Measurements from ENCODE around the gene LPCAT1. TPM values are rescaled to one million over a fixed set of nuclear protein-coding genes. Genes with fewer than 3 reads are reported as not detected.

Gene LPCAT1
- total and polyA plus RNA-seq, 2 of the 13 experiments (the other 11 are each of a cell fraction or from before 2014, with no cell fraction given): 29.8 to 90.6 TPM

GRCh38 chr5:1428107-1428506, 95.7 kb downstream of the LPCAT1 start:
- H3K27ac ChIP-seq (ENCODE audit: extremely low read length, insufficient read depth, low read length): no peak overlapping the region
- no peaks in the 10 kb centered on the region for H4K20me1 ChIP-seq (ENCODE audit: insufficient read depth, low read length)
- no peaks in the 10 kb centered on the region for H3K4me1 ChIP-seq (ENCODE audit: insufficient read depth, low read length)
- intact Hi-C loops (cut with micrococcal nuclease; ENCODE audit: unreplicated experiment) (no loop called here), in situ Hi-C loops (cut with HindIII; ENCODE audit: extremely low pct_ligation_motif_present, low pct_unique_long_range_greater_than_20kb) (no loop called here)
- no peak overlapping the region for H3K4me3 ChIP-seq (replicated peaks in 1 of 3; ENCODE audit: insufficient read depth in 1 of 3, low read depth in 2 of 3, low read length in 3 of 3)
- POLR2A ChIA-PET: no interaction called here
- H3K4me2 ChIP-seq (ENCODE audit: low read depth, low read length): no peak overlapping the region
- no peak for FAIRE-seq
- no peak overlapping the region for H2AFZ ChIP-seq (ENCODE audit: low read length)
- ATAC-seq: no peak
- peaks cover 1 to 34% of the 10 kb centered on the region in 2 experiments for H3K27me3 ChIP-seq (ENCODE audit: control insufficient read depth in 1 of 2, insufficient read depth in 2 of 2, low read length in 2 of 2)
- no peak overlapping the region for H3K9ac ChIP-seq (ENCODE audit: insufficient read depth, low read depth, low read length)
- CTCF ChIA-PET (ENCODE audit: low intra/inter-chr PET ratio, low total read pairs): no interaction called here
- WGBS (ENCODE audit: low lambda C conversion rate): 0% methylated on average over 1 of the region's 1 CpG
- peaks cover 7% of the 10 kb centered on the region; the same call in 1 of the 2 replicates for H3K9me3 ChIP-seq (ENCODE audit: low read length)
- TF ChIP-seq ZFP90 (CRISPR knock-in tag; IDR thresholded peaks at IDR 0.05; ENCODE audit: borderline replicate concordance) (peak; percentile 97), CHD4 (IDR thresholded peaks at IDR 0.05; ENCODE audit: borderline replicate concordance, low read length) (peak; percentile 79; the same call in 1 of the 2 replicates)
- TF ChIP-seq, protein P1, sequence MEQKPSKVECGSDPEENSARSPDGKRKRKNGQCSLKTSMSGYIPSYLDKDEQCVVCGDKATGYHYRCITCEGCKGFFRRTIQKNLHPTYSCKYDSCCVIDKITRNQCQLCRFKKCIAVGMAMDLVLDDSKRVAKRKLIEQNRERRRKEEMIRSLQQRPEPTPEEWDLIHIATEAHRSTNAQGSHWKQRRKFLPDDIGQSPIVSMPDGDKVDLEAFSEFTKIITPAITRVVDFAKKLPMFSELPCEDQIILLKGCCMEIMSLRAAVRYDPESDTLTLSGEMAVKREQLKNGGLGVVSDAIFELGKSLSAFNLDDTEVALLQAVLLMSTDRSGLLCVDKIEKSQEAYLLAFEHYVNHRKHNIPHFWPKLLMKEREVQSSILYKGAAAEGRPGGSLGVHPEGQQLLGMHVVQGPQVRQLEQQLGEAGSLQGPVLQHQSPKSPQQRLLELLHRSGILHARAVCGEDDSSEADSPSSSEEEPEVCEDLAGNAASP (CRISPR knock-in tag; IDR thresholded peaks at IDR 0.05; ENCODE audit: borderline replicate concordance): no peak
- no peaks in the 10 kb centered on the region for H3K79me2 ChIP-seq (ENCODE audit: insufficient read depth, low read length)
- BruUV-seq (replicated peaks): no TSS peak
- no peaks in the 10 kb centered on the region for H3K36me3 ChIP-seq (replicated peaks in 1 of 2; ENCODE audit: control insufficient read depth in 1 of 2, insufficient read depth in 2 of 2, low read length in 2 of 2)
- no peak for DNase-seq (ENCODE audit: low spot score)

DNA sequence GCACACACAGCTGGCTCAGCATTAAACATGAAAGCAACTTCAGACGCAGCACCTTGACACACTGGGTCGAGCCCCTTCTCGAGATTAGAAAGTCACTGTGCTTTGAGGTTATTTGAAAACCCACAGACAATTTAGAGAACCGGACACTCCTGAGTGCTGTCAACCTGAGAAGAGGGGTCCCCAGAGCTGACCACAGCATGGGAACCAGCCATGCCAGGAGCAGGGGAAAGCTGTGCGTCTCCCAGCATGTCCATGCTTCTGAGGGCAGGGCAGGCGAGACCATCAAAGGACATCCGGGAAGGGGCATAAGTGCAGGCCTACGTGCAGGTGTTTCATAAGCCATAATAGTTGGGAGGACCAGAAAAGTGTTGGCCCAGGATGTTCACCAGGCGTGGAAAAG, 99.0 kb downstream of the LPCAT1 start:
- Histone ChIP-seq H3K36me3 (replicated peaks in 1 of 2; ENCODE audit: control insufficient read depth in 1 of 2, insufficient read depth in 2 of 2, low read length in 2 of 2) (no peaks in the 10 kb centered on the region), H3K4me1 (ENCODE audit: insufficient read depth, low read length) (no peaks in the 10 kb centered on the region), H3K4me3 (replicated peaks in 1 of 3; ENCODE audit: insufficient read depth in 1 of 3, low read depth in 2 of 3, low read length in 3 of 3) (no peak overlapping the region), H3K9ac (ENCODE audit: insufficient read depth, low read depth, low read length) (no peak overlapping the region), H4K20me1 (ENCODE audit: insufficient read depth, low read length) (0 out of 2 replicates have a peak, but pooled peaks cover 2% of the 10 kb centered on the region), H3K9me3 (ENCODE audit: low read length) (peaks cover 7% of the 10 kb centered on the region; the same call in 1 of the 2 replicates), H3K79me2 (ENCODE audit: insufficient read depth, low read length) (no peaks in the 10 kb centered on the region), H3K27me3 (ENCODE audit: control insufficient read depth in 1 of 2, insufficient read depth in 2 of 2, low read length in 2 of 2) (peaks cover 0 to 15% of the 10 kb centered on the region in 2 experiments; a peak in 4 of 5 replicates), H3K4me2 (ENCODE audit: low read depth, low read length) (no peak overlapping the region), H2AFZ (ENCODE audit: low read length) (no peak overlapping the region), H3K27ac (ENCODE audit: extremely low read length, insufficient read depth, low read length) (no peak overlapping the region)
- no peak for TF ChIP-seq GFI1 (CRISPR knock-in tag; IDR thresholded peaks at IDR 0.05; ENCODE audit: borderline replicate concordance)
- TF ChIP-seq, protein P2, sequence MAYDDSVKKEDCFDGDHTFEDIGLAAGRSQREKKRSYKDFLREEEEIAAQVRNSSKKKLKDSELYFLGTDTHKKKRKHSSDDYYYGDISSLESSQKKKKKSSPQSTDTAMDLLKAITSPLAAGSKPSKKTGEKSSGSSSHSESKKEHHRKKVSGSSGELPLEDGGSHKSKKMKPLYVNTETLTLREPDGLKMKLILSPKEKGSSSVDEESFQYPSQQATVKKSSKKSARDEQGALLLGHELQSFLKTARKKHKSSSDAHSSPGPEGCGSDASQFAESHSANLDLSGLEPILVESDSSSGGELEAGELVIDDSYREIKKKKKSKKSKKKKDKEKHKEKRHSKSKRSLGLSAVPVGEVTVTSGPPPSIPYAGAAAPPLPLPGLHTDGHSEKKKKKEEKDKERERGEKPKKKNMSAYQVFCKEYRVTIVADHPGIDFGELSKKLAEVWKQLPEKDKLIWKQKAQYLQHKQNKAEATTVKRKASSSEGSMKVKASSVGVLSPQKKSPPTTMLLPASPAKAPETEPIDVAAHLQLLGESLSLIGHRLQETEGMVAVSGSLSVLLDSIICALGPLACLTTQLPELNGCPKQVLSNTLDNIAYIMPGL (CRISPR knock-in tag; IDR thresholded peaks at IDR 0.05; ENCODE audit: borderline replicate concordance in 1 of 2, low read depth in 1 of 2): no peak
- POLR2A ChIA-PET: no interaction called here
- intact Hi-C loops (cut with micrococcal nuclease; ENCODE audit: unreplicated experiment): no loop called here
- FAIRE-seq (no peak), ATAC-seq (no peak), DNase-seq (ENCODE audit: low spot score) (no peak)
- BruUV-seq (replicated peaks): no TSS peak
- CTCF ChIA-PET (ENCODE audit: low intra/inter-chr PET ratio, low total read pairs): no interaction called here
- WGBS (ENCODE audit: low lambda C conversion rate): 27% methylated on average over 6 of the region's 9 CpGs
- in situ Hi-C loops (cut with HindIII; ENCODE audit: extremely low pct_ligation_motif_present, low pct_unique_long_range_greater_than_20kb): no loop called here

Data from HepG2 (cell line).